ENCODE measurements around the gene ZDHHC16.

ZDHHC16 gene

DNA sequence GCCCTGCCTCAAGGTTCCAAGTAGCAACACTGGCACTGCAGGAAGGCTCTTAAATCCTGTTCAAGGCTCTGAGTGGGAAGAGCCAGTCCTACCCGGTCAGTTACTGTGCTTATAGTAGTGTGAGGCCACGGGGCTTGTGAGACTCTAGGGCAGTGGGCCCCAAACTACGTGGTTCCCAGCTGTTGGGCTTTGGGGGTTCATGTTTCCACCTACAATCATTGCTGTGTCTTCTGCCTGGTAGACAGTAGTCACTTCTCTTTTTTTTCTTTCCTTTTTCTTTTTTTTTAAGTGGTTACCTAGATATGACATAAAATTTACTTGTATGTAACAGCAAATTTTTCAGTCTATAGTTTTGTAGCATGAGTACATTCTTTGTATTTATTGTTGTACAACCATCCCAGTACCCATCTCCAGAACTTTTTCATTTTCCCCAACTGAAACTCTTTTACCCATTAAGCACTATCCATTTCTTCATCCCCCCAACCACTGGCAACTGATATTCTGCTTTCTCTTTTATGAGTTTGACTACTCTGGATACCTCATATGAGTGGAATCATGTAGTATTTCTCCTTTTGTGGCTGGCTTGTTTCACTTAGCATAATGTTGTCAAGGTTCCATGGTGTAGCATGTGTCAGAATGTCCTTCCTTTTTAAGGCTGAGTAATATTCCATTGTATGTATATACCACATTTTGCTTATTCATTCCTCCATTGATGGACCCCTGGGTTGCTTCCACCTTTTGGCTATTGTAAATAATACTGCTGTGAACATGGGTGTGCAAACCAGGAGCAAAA lies 60.4 kb downstream of the ZDHHC16 start:
- DNase-seq (ENCODE audit: insufficient read length, low spot score), result no peak
- no peak for FAIRE-seq
